Measurements from ENCODE around the gene SMIM32. TPM values are rescaled to one million over a fixed set of nuclear protein-coding genes. Genes with fewer than 3 reads are reported as not detected.

Gene SMIM32
- total RNA-seq, 2 donors from 2014 or later, result not detected

DNA sequence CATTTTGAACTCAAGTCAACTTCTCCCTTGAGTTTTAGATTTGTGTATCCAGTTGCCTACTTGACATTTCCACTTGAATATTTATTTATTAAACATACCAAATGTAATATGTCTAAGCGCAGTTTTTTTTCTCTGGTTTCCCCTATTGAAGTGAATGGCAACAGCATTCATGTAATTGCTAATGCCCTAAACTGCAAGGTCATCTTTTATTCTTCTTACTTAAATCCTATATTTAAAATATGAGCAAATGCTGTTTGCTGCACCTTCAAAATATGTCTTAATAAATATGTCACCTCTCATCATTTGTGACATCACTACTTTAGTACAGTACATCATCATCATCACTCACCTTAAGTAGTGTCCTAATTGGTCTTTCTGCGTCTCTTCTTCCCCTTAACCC is 37.9 kb downstream of the SMIM32 start:
- Mint-ChIP-seq H3K27ac (no peak overlapping the region), H3K4me3 (no peak overlapping the region), H3K4me1 (ENCODE audit: low read depth) (no peaks in the 10 kb centered on the region), H3K36me3 (ENCODE audit: insufficient read depth in 2 of 2) (peaks cover 2 to 3% of the 10 kb centered on the region in 2 donors), H3K9me3 (no peaks in the 10 kb centered on the region), H3K27me3 (ENCODE audit: low read depth) (no peaks in the 10 kb centered on the region)
- no peak for DNase-seq
- no peak for ATAC-seq (replicated peaks in 1 of 2)

DNA sequence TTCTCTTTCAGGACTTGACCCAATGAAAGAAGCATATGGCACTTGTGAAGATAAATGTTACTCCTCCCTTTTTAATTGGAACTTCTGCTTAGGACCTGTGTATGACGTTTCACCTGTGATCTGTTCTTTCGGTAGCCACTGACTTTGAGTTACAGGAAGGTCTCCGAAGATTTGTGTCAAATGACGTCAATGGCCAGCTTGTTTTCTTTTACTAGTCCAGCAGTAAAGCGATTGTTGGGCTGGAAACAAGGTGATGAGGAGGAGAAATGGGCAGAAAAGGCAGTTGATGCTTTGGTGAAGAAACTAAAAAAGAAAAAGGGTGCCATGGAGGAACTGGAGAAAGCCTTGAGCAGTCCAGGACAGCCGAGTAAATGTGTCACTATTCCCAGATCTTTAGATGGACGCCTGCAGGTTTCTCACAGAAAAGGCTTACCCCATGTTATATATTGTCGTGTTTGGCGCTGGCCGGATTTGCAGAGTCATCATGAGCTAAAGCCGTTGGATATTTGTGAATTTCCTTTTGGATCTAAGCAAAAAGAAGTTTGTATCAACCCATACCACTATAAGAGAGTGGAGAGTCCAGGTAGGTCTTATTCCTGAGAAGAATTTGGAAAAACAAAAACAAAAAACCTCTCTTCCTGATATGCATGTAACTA is 39.3 kb downstream of the SMIM32 start:
- no peaks in the 10 kb centered on the region for H3K4me1 Mint-ChIP-seq (ENCODE audit: low read depth)
- peaks cover 2 to 3% of the 10 kb centered on the region in 2 donors for H3K36me3 Mint-ChIP-seq (ENCODE audit: insufficient read depth in 2 of 2)
- no peak overlapping the region for H3K4me3 Mint-ChIP-seq
- ATAC-seq (replicated peaks in 1 of 2), result no peak
- H3K27me3 Mint-ChIP-seq (ENCODE audit: low read depth), result no peaks in the 10 kb centered on the region
- H3K27ac Mint-ChIP-seq, result no peak overlapping the region
- DNase-seq, result no peak
- no peaks in the 10 kb centered on the region for H3K9me3 Mint-ChIP-seq

DNA sequence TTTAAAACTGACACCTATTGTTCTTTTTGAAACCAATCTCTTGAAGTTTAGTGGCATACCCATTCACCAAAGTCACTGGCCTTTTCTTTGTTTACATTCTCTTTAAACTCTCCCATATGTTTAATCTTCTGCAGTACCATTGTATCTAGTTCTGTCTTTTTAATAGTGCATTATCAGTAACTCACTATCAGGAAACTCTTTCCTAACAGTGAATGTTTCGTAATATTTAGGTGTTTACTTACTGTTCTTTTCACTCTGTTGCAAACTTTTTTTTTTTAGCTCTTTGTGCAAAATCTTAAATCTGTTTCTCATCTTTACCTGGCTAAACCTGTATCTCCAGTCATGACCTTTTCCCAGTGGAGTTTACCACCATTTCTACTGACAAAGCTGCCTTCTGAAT is 43.1 kb downstream of the SMIM32 start:
- H3K4me1 Mint-ChIP-seq (ENCODE audit: low read depth), result no peaks in the 10 kb centered on the region

DNA sequence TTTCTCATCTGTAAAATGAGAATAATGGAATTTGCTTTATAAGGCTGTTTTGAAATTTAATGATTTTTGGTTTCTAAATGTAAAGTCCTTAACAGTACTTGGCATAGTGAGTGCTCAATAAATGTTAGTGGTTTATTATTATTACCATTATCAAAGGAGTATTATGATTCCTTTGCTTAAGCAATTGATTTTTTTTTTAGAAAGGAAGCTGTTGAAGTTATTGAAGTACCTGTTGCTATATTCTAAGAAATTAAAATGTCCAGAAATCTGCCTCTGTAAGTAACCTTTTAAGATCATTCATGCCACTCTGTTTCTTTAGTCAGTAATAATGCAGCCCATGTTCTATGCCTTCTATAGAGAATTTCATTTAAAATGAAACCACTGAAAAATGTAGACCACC is 45.3 kb downstream of the SMIM32 start:
- no peak overlapping the region for H3K27ac Mint-ChIP-seq
- no peaks in the 10 kb centered on the region for H3K36me3 Mint-ChIP-seq (ENCODE audit: insufficient read depth in 2 of 2)

More for the DNA sequence above, 43.1 kb downstream of the SMIM32 start:
- H3K27me3 Mint-ChIP-seq (ENCODE audit: low read depth), result no peaks in the 10 kb centered on the region
- no peak overlapping the region for H3K27ac Mint-ChIP-seq
- DNase-seq (no peak), ATAC-seq (replicated peaks in 1 of 2) (no peak)
- H3K4me3 Mint-ChIP-seq, result no peak overlapping the region
- no peaks in the 10 kb centered on the region for H3K9me3 Mint-ChIP-seq
- H3K36me3 Mint-ChIP-seq (ENCODE audit: insufficient read depth in 2 of 2), result peaks cover 2% of the 10 kb centered on the region in 2 donors

DNA sequence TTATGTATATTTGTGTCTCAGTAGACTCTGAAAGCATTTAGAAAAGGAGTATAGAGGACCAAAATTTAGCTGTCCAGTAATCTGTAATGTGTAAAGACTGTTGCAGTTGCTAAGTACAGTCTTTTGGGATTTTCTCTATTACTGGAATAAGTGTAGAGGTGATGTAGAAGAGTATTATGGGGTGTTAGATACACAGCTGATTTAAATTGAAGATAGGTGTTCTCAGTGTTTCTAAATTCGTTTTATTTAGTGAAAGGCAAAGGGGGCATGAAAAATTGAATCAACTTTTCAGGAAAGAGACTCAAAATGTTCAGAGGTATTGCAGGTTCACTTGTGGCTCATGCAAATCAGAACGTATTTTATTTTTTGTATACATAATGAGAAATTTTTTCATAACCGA is 46.8 kb downstream of the SMIM32 start:
- Mint-ChIP-seq H3K27me3 (ENCODE audit: low read depth) (no peaks in the 10 kb centered on the region), H3K27ac (no peak overlapping the region)
- no peak for ATAC-seq (replicated peaks in 1 of 2)

More for the DNA sequence above, 45.3 kb downstream of the SMIM32 start:
- Mint-ChIP-seq H3K9me3 (no peaks in the 10 kb centered on the region), H3K4me3 (no peak overlapping the region), H3K27me3 (ENCODE audit: low read depth) (no peaks in the 10 kb centered on the region), H3K4me1 (ENCODE audit: low read depth) (no peaks in the 10 kb centered on the region)
- ATAC-seq (replicated peaks in 1 of 2) (no peak), DNase-seq (no peak)

DNA sequence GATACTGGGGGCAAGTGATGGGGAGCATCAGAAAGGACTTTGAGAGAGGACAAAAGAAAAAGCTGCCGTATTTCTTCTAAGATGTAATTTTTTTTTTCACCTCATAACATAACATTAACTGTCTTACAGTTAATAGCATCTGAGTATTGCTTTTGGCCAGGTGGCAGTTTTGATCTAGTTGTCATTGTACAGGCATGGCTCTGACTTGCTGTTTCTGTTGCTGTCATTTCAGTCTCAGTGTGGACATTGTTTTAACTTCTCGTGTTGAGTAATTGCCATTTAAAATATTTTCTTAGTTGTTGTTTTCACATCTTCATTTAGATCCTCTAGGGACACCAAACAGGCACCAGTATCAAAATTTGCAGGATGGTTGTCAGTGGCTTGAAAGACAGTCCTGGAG is 47.9 kb downstream of the SMIM32 start:
- Mint-ChIP-seq H3K27me3 (ENCODE audit: low read depth) (no peaks in the 10 kb centered on the region), H3K27ac (no peak overlapping the region), H3K4me1 (ENCODE audit: low read depth) (no peaks in the 10 kb centered on the region), H3K4me3 (no peak overlapping the region), H3K9me3 (no peaks in the 10 kb centered on the region), H3K36me3 (ENCODE audit: insufficient read depth in 2 of 2) (no peaks in the 10 kb centered on the region)
- DNase-seq, result no peak
- ATAC-seq (replicated peaks in 1 of 2), result peak in 1 of 2 donors; percentile 49

More for the DNA sequence above, 46.8 kb downstream of the SMIM32 start:
- no peaks in the 10 kb centered on the region for H3K36me3 Mint-ChIP-seq (ENCODE audit: insufficient read depth in 2 of 2)
- no peaks in the 10 kb centered on the region for H3K9me3 Mint-ChIP-seq
- no peak overlapping the region for H3K4me3 Mint-ChIP-seq
- DNase-seq, result no peak
- no peaks in the 10 kb centered on the region for H3K4me1 Mint-ChIP-seq (ENCODE audit: low read depth)

DNA sequence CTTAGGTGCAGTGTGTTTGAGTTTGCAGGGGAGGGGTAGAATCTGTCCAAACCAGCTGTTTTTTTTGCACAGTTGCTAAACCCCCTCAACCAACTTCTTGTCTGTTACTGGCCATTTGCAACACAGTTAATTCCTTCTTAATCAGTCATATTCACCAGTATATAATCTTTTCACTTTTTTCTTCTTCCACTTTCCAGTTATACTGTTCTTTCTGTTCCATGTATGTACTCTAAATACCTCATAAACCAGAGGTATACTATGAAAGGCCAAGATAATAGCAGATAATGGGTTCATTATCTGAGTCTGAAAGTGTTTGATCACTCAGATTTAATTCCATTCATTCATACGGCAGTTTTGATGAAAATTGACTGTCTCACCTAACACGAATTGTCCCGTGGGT is 49.2 kb downstream of the SMIM32 start:
- ATAC-seq (replicated peaks in 1 of 2), result no peak
- no peaks in the 10 kb centered on the region for H3K36me3 Mint-ChIP-seq (ENCODE audit: insufficient read depth in 2 of 2)
- H3K27me3 Mint-ChIP-seq (ENCODE audit: low read depth), result no peaks in the 10 kb centered on the region
- H3K27ac Mint-ChIP-seq, result no peak overlapping the region
- no peak overlapping the region for H3K4me3 Mint-ChIP-seq
- no peaks in the 10 kb centered on the region for H3K9me3 Mint-ChIP-seq
- no peaks in the 10 kb centered on the region for H3K4me1 Mint-ChIP-seq (ENCODE audit: low read depth)
- DNase-seq, result no peak

DNA sequence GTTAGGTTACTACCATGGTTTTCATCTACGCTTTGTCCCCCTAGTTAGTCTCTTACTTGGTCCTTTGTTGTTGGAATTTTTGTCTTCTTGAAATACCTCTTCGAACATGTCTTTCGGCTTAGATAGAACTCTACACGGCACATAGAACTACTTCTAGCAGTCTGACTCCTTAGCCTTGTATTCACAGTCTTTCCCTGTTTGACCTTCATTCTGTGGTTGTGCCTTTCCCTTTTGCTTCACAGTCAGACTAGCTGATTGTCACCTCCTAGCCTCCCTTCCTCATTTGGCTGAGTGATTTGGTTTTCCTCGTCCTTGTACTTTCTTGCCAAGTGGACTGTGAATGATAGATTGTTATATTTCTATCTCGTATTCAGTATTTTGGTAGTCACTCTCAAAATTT is 49.6 kb downstream of the SMIM32 start:
- no peaks in the 10 kb centered on the region for H3K4me1 Mint-ChIP-seq (ENCODE audit: low read depth)
- DNase-seq, result no peak
- no peak overlapping the region for H3K27ac Mint-ChIP-seq
- H3K27me3 Mint-ChIP-seq (ENCODE audit: low read depth), result no peaks in the 10 kb centered on the region
- no peaks in the 10 kb centered on the region for H3K36me3 Mint-ChIP-seq (ENCODE audit: insufficient read depth in 2 of 2)
- H3K4me3 Mint-ChIP-seq, result no peak overlapping the region
- H3K9me3 Mint-ChIP-seq, result no peaks in the 10 kb centered on the region
- no peak for ATAC-seq (replicated peaks in 1 of 2)

DNA sequence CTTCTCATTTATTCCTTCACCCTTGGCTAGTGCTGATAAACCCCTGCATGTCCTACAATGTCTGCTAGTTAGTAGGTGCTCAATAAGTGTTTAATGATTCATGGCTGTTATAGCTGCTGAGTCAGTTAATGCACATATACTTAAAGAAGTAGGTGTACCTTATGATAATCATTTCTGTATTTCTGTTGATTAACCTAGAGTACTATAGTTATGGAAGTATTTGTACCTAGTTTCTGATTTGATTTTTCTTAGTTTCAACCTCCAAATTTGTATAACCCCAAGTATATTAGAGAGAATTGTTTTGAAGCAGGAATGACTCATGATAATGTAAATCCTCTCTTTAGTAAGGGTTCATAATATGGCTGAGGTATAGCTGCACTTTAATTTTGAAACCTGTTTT is 51.4 kb downstream of the SMIM32 start:
- H3K4me3 Mint-ChIP-seq, result no peak overlapping the region
- no peaks in the 10 kb centered on the region for H3K36me3 Mint-ChIP-seq (ENCODE audit: insufficient read depth in 2 of 2)
- ATAC-seq (replicated peaks in 1 of 2) (peak; percentile 64 to 81), DNase-seq (no peak)
- no peaks in the 10 kb centered on the region for H3K9me3 Mint-ChIP-seq
- peaks cover 5% of the 10 kb centered on the region for H3K4me1 Mint-ChIP-seq (ENCODE audit: low read depth)
- no peaks in the 10 kb centered on the region for H3K27me3 Mint-ChIP-seq (ENCODE audit: low read depth)
- H3K27ac Mint-ChIP-seq, result no peak overlapping the region

Other genes with a start within 250 kb of the SMIM32 start
- not detected for gene LECT2, start 238.2 kb downstream of the SMIM32 start, total RNA-seq
- gene TGFBI, start 164.2 kb downstream of the SMIM32 start, total RNA-seq, result not detected
- 10 to 100 TPM in 1 of 2 donors, 1 to 10 TPM in 1; 7.1 to 13.9 TPM for gene SMAD5, start 60.3 kb downstream of the SMIM32 start, total RNA-seq
- gene TRPC7, start 172.4 kb upstream of the SMIM32 start, total RNA-seq, result not detected

All from activated T-cell treated with anti-CD3 and anti-CD28 coated beads, Interleukin-2, amount 50 U/mL, for 72 hours (primary cell).